ENCODE results near the gene SPEN.
"Not testable (repeated sequence)": the region's sequence is repeated elsewhere in the genome, so short reads cannot be mapped to it uniquely, and the experiment has no call there.

SPEN gene

GRCh38 chr1:15847100-15847892, at the start of gene SPEN:
SPEN (plus strand) TSS chr1:15847707; CDS start chr1:15848068, 361 bp downstream.
- DNase-seq (ENCODE audit: low read depth in 1 of 2, low spot score in 1 of 2) = peak; percentile 96 to 99

- no peak for DNase-seq (ENCODE audit: low read depth in 1 of 2, low spot score in 1 of 2)
These were observed 48.3 kb upstream of the SPEN start for GRCh38 chr1:15799004-15799867.

- no peak for DNase-seq (ENCODE audit: low read depth in 1 of 2, low spot score in 1 of 2)
These were observed 47.3 kb upstream of the SPEN start for GRCh38 chr1:15799928-15800835.

GRCh38 chr1:15802234-15802965, 45.1 kb upstream of the SPEN start:
- DNase-seq (ENCODE audit: low read depth in 1 of 2, low spot score in 1 of 2) = no peak

GRCh38 chr1:15803380-15803779, 44.1 kb upstream of the SPEN start:
- no peak for DNase-seq (ENCODE audit: low read depth in 1 of 2, low spot score in 1 of 2)

GRCh38 chr1:15804060-15804459, 43.4 kb upstream of the SPEN start:
- DNase-seq (ENCODE audit: low read depth in 1 of 2, low spot score in 1 of 2) = no peak

GRCh38 chr1:15807121-15807520, 40.4 kb upstream of the SPEN start:
- DNase-seq (ENCODE audit: low read depth in 1 of 2, low spot score in 1 of 2) = no peak

- DNase-seq (ENCODE audit: low read depth in 1 of 2, low spot score in 1 of 2) = not testable (repeated sequence)
These were observed 40.0 kb upstream of the SPEN start, which contains the start of gene UQCRHL for GRCh38 chr1:15807549-15807948. UQCRHL (minus strand) TSS chr1:15807649; CDS start chr1:15807649, 0 bp downstream.

GRCh38 chr1:15808955-15809354, 38.6 kb upstream of the SPEN start:
- no peak for DNase-seq (ENCODE audit: low read depth in 1 of 2, low spot score in 1 of 2)

GRCh38 chr1:15810073-15810472, 37.4 kb upstream of the SPEN start:
- DNase-seq (ENCODE audit: low read depth in 1 of 2, low spot score in 1 of 2) = no peak

GRCh38 chr1:15816674-15817073, 30.8 kb upstream of the SPEN start:
- DNase-seq (ENCODE audit: low read depth in 1 of 2, low spot score in 1 of 2) = no peak

GRCh38 chr1:15820478-15820877, 27.0 kb upstream of the SPEN start:
- DNase-seq (ENCODE audit: low read depth in 1 of 2, low spot score in 1 of 2) = no peak

GRCh38 chr1:15825800-15826199, 21.7 kb upstream of the SPEN start:
- DNase-seq (ENCODE audit: low read depth in 1 of 2, low spot score in 1 of 2) = no peak

GRCh38 chr1:15826810-15827507, 20.5 kb upstream of the SPEN start:
- DNase-seq (ENCODE audit: low read depth in 1 of 2, low spot score in 1 of 2) = no peak

- DNase-seq (ENCODE audit: low read depth in 1 of 2, low spot score in 1 of 2) = not testable (repeated sequence)
These were observed 19.9 kb upstream of the SPEN start for GRCh38 chr1:15827567-15827966.

- not testable (repeated sequence) for DNase-seq (ENCODE audit: low read depth in 1 of 2, low spot score in 1 of 2)
These were observed 18.6 kb upstream of the SPEN start for GRCh38 chr1:15828931-15829330.

GRCh38 chr1:15830258-15830657, 17.2 kb upstream of the SPEN start:
- no peak for DNase-seq (ENCODE audit: low read depth in 1 of 2, low spot score in 1 of 2)

GRCh38 chr1:15833069-15833679, 14.3 kb upstream of the SPEN start:
- DNase-seq (ENCODE audit: low read depth in 1 of 2, low spot score in 1 of 2) = peak in 1 of 2 donors; percentile 26

- DNase-seq (ENCODE audit: low read depth in 1 of 2, low spot score in 1 of 2) = no peak
These were observed 13.6 kb upstream of the SPEN start for GRCh38 chr1:15833842-15834405.

Data from activated T-helper 1 cell treated with anti-CD3 and anti-CD28 coated beads, Interleukin-2, amount 50 U/mL, for 16 hours (primary cell).